Neuronal stem cell (in vitro differentiated cells): ENCODE data around the gene RTN4RL2.
A peak's percentile ranks its signal among the peaks of the same experiment; 100 is the strongest.

Experiments used
- DNase-seq: peaks from one replicate; pipeline ENCODE4 v3.0.0-alpha.2; 2013; ENCODE audit warnings: low spot score
- H2AFZ ChIP-seq: one replicate; pipeline ENCODE4 v1.6.1; 2013; ENCODE audit warnings: mild to moderate bottlenecking, low read length, inconsistent platforms
- H2AK5ac ChIP-seq: 2 replicates; pipeline ENCODE4 v1.6.1; 2013; ENCODE audit warnings: low read depth, mild to moderate bottlenecking, inconsistent platforms, low read length, moderate library complexity, mixed read lengths
- H2BK120ac ChIP-seq: 2 replicates; pipeline ENCODE4 v1.6.1; 2013; ENCODE audit warnings: low read depth, mild to moderate bottlenecking, inconsistent platforms, low read length, moderate library complexity, mixed read lengths
- H2BK12ac ChIP-seq: one replicate; pipeline ENCODE4 v1.6.1; 2013; ENCODE audit warnings: low read length, inconsistent platforms
- H2BK15ac ChIP-seq: 2 replicates; pipeline ENCODE4 v1.6.1; 2013; ENCODE audit warnings: mild to moderate bottlenecking, low read length, inconsistent platforms, mixed read lengths
- H2BK5ac ChIP-seq: one replicate; pipeline ENCODE4 v1.6.1; 2013; ENCODE audit warnings: inconsistent platforms, mild to moderate bottlenecking, low read length, moderate library complexity
- H3K14ac ChIP-seq: one replicate; pipeline ENCODE4 v1.6.1; 2013; ENCODE audit warnings: low read length, inconsistent platforms
- H3K18ac ChIP-seq: 2 replicates; pipeline ENCODE4 v1.6.1; 2013; ENCODE audit warnings: low read length, inconsistent platforms
- H3K23ac ChIP-seq: 2 replicates; pipeline ENCODE4 v1.6.1; 2013; ENCODE audit warnings: low read depth, mild to moderate bottlenecking, mixed read lengths, low read length, inconsistent platforms; ENCODE audit not compliant: poor library complexity
- H3K27ac ChIP-seq: replicated peaks from 3 replicates; pipeline ENCODE4 v1.5.1; 2013; ENCODE audit warnings: low read length, inconsistent platforms
- H3K27me3 ChIP-seq, 3 experiments: 2 replicates each; pipeline ENCODE4 v1.6.1; 2013; ENCODE audit warnings: low read length in 3 of 3, mild to moderate bottlenecking in 2 of 3, inconsistent platforms in 1 of 3, low read depth in 1 of 3, mixed read lengths in 1 of 3, moderate library complexity in 1 of 3; ENCODE audit not compliant: control insufficient read depth in 3 of 3, insufficient read depth in 3 of 3
- H3K36me3 ChIP-seq, 2 donors: replicated peaks in 1 of 2; 2 replicates each; pipeline ENCODE4 v1.6.1; 2013; ENCODE audit warnings: low read length in 2 of 2; ENCODE audit not compliant: control insufficient read depth in 2 of 2, insufficient read depth in 2 of 2
- H3K4ac ChIP-seq: 2 replicates; pipeline ENCODE4 v1.6.1; 2013; ENCODE audit warnings: inconsistent platforms, mild to moderate bottlenecking, low read length, moderate library complexity
- H3K4me1 ChIP-seq, 2 donors: 1 replicate in 1 of 2; 2 replicates in 1 of 2; pipeline ENCODE4 v1.6.1; 2013; ENCODE audit warnings: low read length in 2 of 2, low read depth in 1 of 2; ENCODE audit not compliant: control insufficient read depth in 2 of 2, insufficient read depth in 1 of 2
- H3K4me2 ChIP-seq: one replicate; pipeline ENCODE4 v1.6.1; 2013; ENCODE audit warnings: mild to moderate bottlenecking, low read length, inconsistent platforms; ENCODE audit not compliant: insufficient read depth, poor library complexity, severe bottlenecking
- H3K4me3 ChIP-seq, 2 donors: 2 replicates each; pipeline ENCODE4 v1.5.1; 2013; ENCODE audit warnings: low read length in 2 of 2, mild to moderate bottlenecking in 2 of 2, inconsistent platforms in 1 of 2, moderate library complexity in 1 of 2
- H3K79me1 ChIP-seq: one replicate; pipeline ENCODE4 v1.6.1; 2013; ENCODE audit warnings: low read depth, mild to moderate bottlenecking, inconsistent platforms, low read length, moderate library complexity
- H3K9ac ChIP-seq: one replicate; pipeline ENCODE4 v1.6.1; 2013; ENCODE audit warnings: mild to moderate bottlenecking, low read depth, low read length, inconsistent platforms; ENCODE audit not compliant: poor library complexity
- H3K9me3 ChIP-seq, 2 donors: replicated peaks in 1 of 2; 2 replicates each; pipeline versions ENCODE3 to v1.6.1; 2013; ENCODE audit warnings: low read length in 2 of 2, mild to moderate bottlenecking in 2 of 2, inconsistent platforms in 1 of 2, low read depth in 1 of 2, mixed read lengths in 1 of 2, moderate library complexity in 1 of 2; ENCODE audit not compliant: control insufficient read depth in 2 of 2, insufficient read depth in 1 of 2
- H4K8ac ChIP-seq: one replicate; pipeline ENCODE4 v1.6.1; 2013; ENCODE audit warnings: low read depth, mild to moderate bottlenecking, inconsistent platforms, low read length, moderate library complexity
- H4K91ac ChIP-seq: one replicate; pipeline ENCODE4 v1.6.1; 2013; ENCODE audit warnings: low read length, low read depth, mild to moderate bottlenecking, inconsistent platforms; ENCODE audit not compliant: poor library complexity
- WGBS, 2 donors: extraction: QIAGEN DNeasy Blood & Tissue Kit; methylation state at CpG; one replicate each; pipeline ENCODE4 v1.1.7; 2013; ENCODE audit warnings: missing lambda C conversion rate in 2 of 2, mixed read lengths in 1 of 2; ENCODE audit not compliant: insufficient read length in 2 of 2, insufficient replicate concordance in 1 of 2; ENCODE audit errors: extremely low coverage in 2 of 2; 5-methylcytosine and 5-hydroxymethylcytosine counted together

Gene RTN4RL2

DNA sequence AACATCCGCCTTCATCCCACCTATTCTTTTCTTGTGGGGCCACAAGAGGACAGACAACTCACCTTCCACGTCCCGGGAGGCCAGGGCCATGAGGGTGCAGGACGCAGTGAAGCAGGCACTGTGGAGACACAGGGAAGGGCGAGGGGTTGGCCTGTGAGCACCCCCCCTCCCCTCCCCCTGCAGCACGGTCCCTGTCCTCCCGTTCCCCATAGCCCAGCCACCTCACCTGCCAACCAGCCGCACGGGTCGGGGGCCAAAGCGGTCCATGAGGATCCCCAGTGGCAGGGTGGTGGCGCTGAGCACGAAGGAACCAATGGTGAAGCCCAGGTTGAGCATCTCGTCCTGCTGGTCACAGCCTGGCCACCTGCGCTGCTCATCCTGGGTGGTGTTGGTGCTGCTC is 40.6 kb downstream of the RTN4RL2 start:
- Histone ChIP-seq H3K4me1 (peaks cover 7 to 11% of the 10 kb centered on the region in 2 donors), H2BK120ac (no peak overlapping the region), H3K27me3 (peaks cover 0 to 12% (median 0%) of the 10 kb centered on the region in 3 experiments), H3K27ac (no peak overlapping the region), H3K23ac (peak overlapping the region; percentile 52), H2BK12ac (peak overlapping the region; percentile 86), H3K79me1 (no peaks in the 10 kb centered on the region), H3K4ac (no peak overlapping the region), H4K91ac (peak overlapping the region; percentile 20), H3K4me3 (no peak overlapping the region), H2AK5ac (peak overlapping the region; percentile 22), H3K9me3 (no peaks in the 10 kb centered on the region), H2BK5ac (peak overlapping the region; percentile 54), H3K36me3 (no peaks in the 10 kb centered on the region), H3K14ac (no peak overlapping the region), H4K8ac (no peak overlapping the region), H3K18ac (peak overlapping the region; percentile 62), H2BK15ac (no peak overlapping the region), H3K4me2 (no peak overlapping the region), H3K9ac (peak overlapping the region; percentile 39), H2AFZ (no peak overlapping the region)
- DNase-seq, result no peak
- WGBS, 2 donors, result no CpG with 5 or more reads among the region's 15 CpGs

GRCh38 chr11:57501953-57502352 is 41.6 kb downstream of the RTN4RL2 start:
- Histone ChIP-seq H3K4me3 (no peak overlapping the region), H3K27ac (no peak overlapping the region), H4K8ac (no peak overlapping the region), H2BK5ac (no peak overlapping the region), H3K4ac (no peak overlapping the region), H4K91ac (no peak overlapping the region), H3K4me1 (peaks cover 7 to 11% of the 10 kb centered on the region in 2 donors), H3K27me3 (peaks cover 0 to 12% (median 0%) of the 10 kb centered on the region in 3 experiments), H2AK5ac (no peak overlapping the region), H2AFZ (no peak overlapping the region), H2BK12ac (no peak overlapping the region), H3K9me3 (no peaks in the 10 kb centered on the region), H3K23ac (no peak overlapping the region), H3K14ac (no peak overlapping the region), H2BK120ac (no peak overlapping the region), H3K9ac (no peak overlapping the region), H3K79me1 (no peaks in the 10 kb centered on the region), H2BK15ac (no peak overlapping the region), H3K18ac (no peak overlapping the region), H3K4me2 (no peak overlapping the region), H3K36me3 (no peaks in the 10 kb centered on the region)
- no CpG with 5 or more reads among the region's 4 CpGs for WGBS, 2 donors
- DNase-seq, result no peak

DNA sequence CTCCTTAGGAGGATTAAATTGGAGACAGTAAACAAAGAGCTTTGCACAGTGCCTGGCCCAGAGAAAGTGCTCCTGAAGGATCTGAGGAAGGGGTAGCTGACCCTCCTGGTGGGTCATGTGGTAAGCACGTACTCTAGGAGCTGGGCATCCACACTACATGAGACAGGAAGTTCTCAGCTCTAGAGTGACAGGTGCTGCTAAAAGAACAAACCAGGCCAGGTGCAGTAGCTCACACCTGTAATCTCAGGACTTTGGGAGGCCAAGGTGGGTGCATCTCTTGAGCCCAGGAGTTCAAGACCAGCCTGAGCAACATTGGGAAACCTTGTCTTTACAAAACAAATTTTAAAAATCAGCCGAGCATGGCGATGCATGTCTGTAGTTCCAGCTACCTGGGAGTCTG is 42.0 kb downstream of the RTN4RL2 start:
- Histone ChIP-seq H3K4ac (no peak overlapping the region), H3K14ac (no peak overlapping the region), H2BK15ac (no peak overlapping the region), H2BK12ac (no peak overlapping the region), H3K9ac (no peak overlapping the region), H3K9me3 (no peaks in the 10 kb centered on the region), H2BK120ac (no peak overlapping the region), H3K4me2 (no peak overlapping the region), H2AFZ (no peak overlapping the region), H3K36me3 (no peaks in the 10 kb centered on the region), H3K4me1 (peaks cover 7 to 11% of the 10 kb centered on the region in 2 donors), H2AK5ac (no peak overlapping the region), H3K23ac (no peak overlapping the region), H3K4me3 (peak overlapping the region in 1 of 2 donors; percentile 3), H3K79me1 (no peaks in the 10 kb centered on the region), H2BK5ac (no peak overlapping the region), H4K8ac (no peak overlapping the region), H3K27ac (no peak overlapping the region), H3K27me3 (peaks cover 0 to 12% (median 0%) of the 10 kb centered on the region in 3 experiments), H4K91ac (no peak overlapping the region), H3K18ac (no peak overlapping the region)
- no peak for DNase-seq
- no CpG with 5 or more reads among the region's 3 CpGs for WGBS, 2 donors

DNA sequence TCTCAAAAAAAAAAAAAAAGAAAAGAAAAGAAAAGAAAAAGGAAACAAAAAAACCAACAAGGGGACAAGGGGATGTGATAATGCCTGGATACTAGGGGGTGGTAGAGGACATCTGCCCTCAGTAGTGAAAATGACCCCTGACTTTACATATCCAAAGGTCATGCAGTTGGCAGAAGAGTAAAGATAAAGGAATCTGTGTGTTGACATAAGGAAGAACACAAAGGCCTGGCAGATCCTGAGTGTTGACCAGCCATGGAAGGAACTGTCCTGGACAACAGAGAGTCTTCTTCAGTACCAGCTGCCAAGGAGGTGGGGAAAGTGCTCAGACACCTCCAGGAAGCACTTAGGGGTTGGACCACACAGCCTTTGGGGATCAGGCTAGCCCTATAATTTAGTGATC is 42.5 kb downstream of the RTN4RL2 start:
- no peak overlapping the region for H4K91ac ChIP-seq
- H3K18ac ChIP-seq, result no peak overlapping the region
- H4K8ac ChIP-seq, result no peak overlapping the region
- H2BK12ac ChIP-seq, result no peak overlapping the region
- no peak overlapping the region for H2BK120ac ChIP-seq
- H3K4ac ChIP-seq, result no peak overlapping the region
- no peak overlapping the region for H3K23ac ChIP-seq
- H3K27ac ChIP-seq, result no peak overlapping the region
- H3K4me1 ChIP-seq, result peaks cover 7 to 11% of the 10 kb centered on the region in 2 donors
- H3K4me3 ChIP-seq, result no peak overlapping the region
- H3K36me3 ChIP-seq, result no peaks in the 10 kb centered on the region
- no peaks in the 10 kb centered on the region for H3K79me1 ChIP-seq
- no peak overlapping the region for H3K9ac ChIP-seq
- H2BK15ac ChIP-seq, result no peak overlapping the region
- DNase-seq, result no peak
- no peaks in the 10 kb centered on the region for H3K9me3 ChIP-seq
- no peak overlapping the region for H2AFZ ChIP-seq
- H3K4me2 ChIP-seq, result no peak overlapping the region
- H3K27me3 ChIP-seq, result peaks cover 0 to 9% (median 0%) of the 10 kb centered on the region in 3 experiments
- H2BK5ac ChIP-seq, result no peak overlapping the region
- H2AK5ac ChIP-seq, result no peak overlapping the region
- no peak overlapping the region for H3K14ac ChIP-seq
